Body of pancreas (tissue), 4 donors: ENCODE results near the gene DCAKD. TPM values are rescaled to one million over a fixed set of nuclear protein-coding genes. Genes with fewer than 3 reads are reported as not detected.

Experiments used
- ATAC-seq: fragments of 150-250 bp; one replicate; pipeline ENCODE4 v1.9.1; 2016
- DNase-seq, 4 donors: peaks; one replicate each; pipeline ENCODE4 v3.0.0-alpha.2; 2019
- H3K27ac ChIP-seq, 4 donors: fragments of 200-600 bp; sonication (generic); 1 replicate in 3 of 4; 2 replicates in 1 of 4; pipeline versions ENCODE4 v1.5.1 to v1.6.1; 2016 to 2019; ENCODE audit warnings: mild to moderate bottlenecking in 1 of 4, mixed read lengths in 1 of 4, moderate library complexity in 1 of 4
- H3K27me3 ChIP-seq, 2 donors: fragments of 200-600 bp; sonication (generic); one replicate each; pipeline ENCODE4 v1.6.0; 2016; ENCODE audit warnings: mild to moderate bottlenecking in 1 of 2
- H3K36me3 ChIP-seq, 2 donors: fragments of 200-600 bp; sonication (generic); replicated peaks in 1 of 2; 2 replicates each; pipeline ENCODE4 v1.5.1; 2016; ENCODE audit warnings: low read depth in 2 of 2; ENCODE audit not compliant: insufficient read depth in 1 of 2
- H3K4me1 ChIP-seq: fragments of 200-600 bp; sonication (generic); one replicate; pipeline ENCODE4 v1.6.0; 2016
- H3K4me3 ChIP-seq, 2 donors: fragments of 200-600 bp; sonication (generic); 1 replicate in 1 of 2; 2 replicates in 1 of 2; pipeline ENCODE4 v1.5.1; 2016 to 2019
- H3K9me3 ChIP-seq, 3 donors: fragments of 200-600 bp; sonication (generic); 1 replicate in 2 of 3; 2 replicates in 1 of 3; pipeline ENCODE4 v1.5.1; 2016
- POLR2A ChIP-seq, 3 donors: fragments of 450-650 bp; IDR thresholded peaks; one replicate each; pipeline ENCODE4 v1.6.1; 2016; ENCODE audit warnings: antibody characterized with exemption in 3 of 3, mild to moderate bottlenecking in 2 of 3
- WGBS, 2 donors: methylation state at CpG; one replicate each; pipeline ENCODE4 v1.1.5; 2017; 5-methylcytosine and 5-hydroxymethylcytosine counted together
- intact Hi-C: fragments of 100-400 bp; cut with DNase I; formaldehyde crosslinking; loops from one replicate; pipeline ENCODE4 v1.15.1; 2023
- total RNA-seq, 2 donors: library from RNA; depleted of rRNA; stranded (reverse); fragments of >200 nt; gene quantifications; one replicate each; pipeline ENCODE4 v1.1.0, GENCODE V29; 2016
- TF ChIP-seq, protein P1 (sequence below), 7 experiments: fragments of 450-650 bp in 4 of 7; fragments of 200-600 bp in 3 of 7; sonication (generic) in 3 of 7; IDR thresholded peaks; one replicate each; pipeline ENCODE4 v1.5.1; 2016 to 2019; ENCODE audit warnings: antibody characterized with exemption in 7 of 7

DCAKD gene
- total RNA-seq, result 10 to 100 TPM; 19.8 to 20.8 TPM

- Histone ChIP-seq H3K9me3 (no peaks in the 10 kb centered on the region), H3K27me3 (no peaks in the 10 kb centered on the region), H3K36me3 (no peaks in the 10 kb centered on the region), H3K27ac (peak within 1 kb of the TSS; percentile 78 to 94 (median 84)), H3K4me3 (peak within 1 kb of the TSS; percentile 4 to 6), H3K4me1 (peaks cover 25% of the 10 kb centered on the region)
- DNase-seq (peak; percentile 92 to 96 (median 96)), ATAC-seq (peak; percentile 99)
- TF ChIP-seq, protein P1, sequence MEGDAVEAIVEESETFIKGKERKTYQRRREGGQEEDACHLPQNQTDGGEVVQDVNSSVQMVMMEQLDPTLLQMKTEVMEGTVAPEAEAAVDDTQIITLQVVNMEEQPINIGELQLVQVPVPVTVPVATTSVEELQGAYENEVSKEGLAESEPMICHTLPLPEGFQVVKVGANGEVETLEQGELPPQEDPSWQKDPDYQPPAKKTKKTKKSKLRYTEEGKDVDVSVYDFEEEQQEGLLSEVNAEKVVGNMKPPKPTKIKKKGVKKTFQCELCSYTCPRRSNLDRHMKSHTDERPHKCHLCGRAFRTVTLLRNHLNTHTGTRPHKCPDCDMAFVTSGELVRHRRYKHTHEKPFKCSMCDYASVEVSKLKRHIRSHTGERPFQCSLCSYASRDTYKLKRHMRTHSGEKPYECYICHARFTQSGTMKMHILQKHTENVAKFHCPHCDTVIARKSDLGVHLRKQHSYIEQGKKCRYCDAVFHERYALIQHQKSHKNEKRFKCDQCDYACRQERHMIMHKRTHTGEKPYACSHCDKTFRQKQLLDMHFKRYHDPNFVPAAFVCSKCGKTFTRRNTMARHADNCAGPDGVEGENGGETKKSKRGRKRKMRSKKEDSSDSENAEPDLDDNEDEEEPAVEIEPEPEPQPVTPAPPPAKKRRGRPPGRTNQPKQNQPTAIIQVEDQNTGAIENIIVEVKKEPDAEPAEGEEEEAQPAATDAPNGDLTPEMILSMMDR (IDR thresholded peaks at IDR 0.05), result peak in 2 of 7 experiments; percentile 47 to 48
- TF ChIP-seq POLR2A (IDR thresholded peaks at IDR 0.05), result peak; percentile 69 to 76 (median 72)
- intact Hi-C loops, result no loop called here
- 0 to 1% methylated on average over 5 to 43 of the region's 56 CpGs for WGBS, 2 donors
These were observed at the start of gene DCAKD for GRCh38 chr17:45051060-45051719. Gene DCAKD (minus strand): TSS chr17:45051632. CDS start chr17:45034885, 16,747 bp downstream.

DNA sequence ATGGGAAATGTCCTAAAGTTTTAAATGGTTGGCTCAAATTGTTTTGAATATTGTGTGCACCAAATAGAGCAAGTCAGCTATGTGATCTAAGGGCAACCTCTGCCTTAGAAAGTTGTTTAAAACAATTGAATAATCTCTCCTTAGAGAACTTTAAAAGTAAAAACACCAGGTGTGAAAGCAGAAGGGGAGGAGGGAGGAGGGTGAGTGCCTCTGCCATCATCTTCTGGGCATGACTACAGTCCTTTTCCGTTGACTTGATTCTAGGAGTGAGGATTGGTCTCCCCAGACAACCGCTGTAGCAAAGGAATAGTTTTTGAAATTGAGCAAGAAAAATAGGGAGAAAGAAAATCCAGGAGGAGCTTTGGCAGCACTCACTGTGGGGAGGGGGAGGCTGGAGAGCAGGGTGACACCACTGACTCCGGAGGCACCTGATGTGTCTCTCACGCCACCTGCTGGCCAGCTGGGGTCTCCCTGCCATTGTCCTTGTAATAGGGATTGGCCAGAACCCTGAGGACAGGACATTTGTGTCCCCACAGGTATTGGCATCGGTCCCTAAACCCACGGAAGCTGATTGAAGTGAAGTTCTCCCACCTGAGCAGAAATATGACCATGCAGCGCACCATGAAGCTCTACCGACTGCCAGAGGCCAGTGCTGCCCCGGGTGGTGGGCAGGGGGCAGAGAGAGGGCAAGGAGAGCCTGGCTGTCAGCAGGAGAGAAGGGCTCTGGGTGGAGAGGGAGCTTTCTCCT lies 47.6 kb upstream of the DCAKD start:
- intact Hi-C loops, result no loop called here
- Histone ChIP-seq H3K9me3 (no peaks in the 10 kb centered on the region), H3K27ac (no peak overlapping the region), H3K27me3 (no peaks in the 10 kb centered on the region), H3K4me1 (no peaks in the 10 kb centered on the region), H3K4me3 (no peak overlapping the region), H3K36me3 (peaks cover 33 to 56% of the 10 kb centered on the region in 2 donors)
- 35 to 61% methylated on average over 9 of the region's 9 CpGs for WGBS, 2 donors
- peak; percentile 82 to 89 (median 88) for DNase-seq
- peak; percentile 89 for ATAC-seq
- TF ChIP-seq, protein P1 (IDR thresholded peaks at IDR 0.05), result peak; percentile 67 to 87 (median 81)
- TF ChIP-seq POLR2A (IDR thresholded peaks at IDR 0.05), result no peak

GRCh38 chr17:45098081-45098868 lies 46.8 kb upstream of the DCAKD start:
- DNase-seq, result no peak
- WGBS, 2 donors, result 85 to 86% methylated on average over 10 to 13 of the region's 13 CpGs
- intact Hi-C loops, result no loop called here
- Histone ChIP-seq H3K36me3 (peaks cover 25 to 48% of the 10 kb centered on the region in 2 donors), H3K27me3 (no peaks in the 10 kb centered on the region), H3K4me3 (no peak overlapping the region), H3K27ac (no peak overlapping the region), H3K4me1 (peaks cover 6% of the 10 kb centered on the region), H3K9me3 (no peaks in the 10 kb centered on the region)
- TF ChIP-seq, protein P1 (IDR thresholded peaks at IDR 0.05), result no peak
- TF ChIP-seq POLR2A (IDR thresholded peaks at IDR 0.05), result no peak
- ATAC-seq, result no peak

- H3K27me3 ChIP-seq, result no peaks in the 10 kb centered on the region
- no peak for ATAC-seq
- intact Hi-C loops, result no loop called here
- 82 to 95% methylated on average over 8 to 11 of the region's 11 CpGs for WGBS, 2 donors
- no peaks in the 10 kb centered on the region for H3K9me3 ChIP-seq
- no peak for DNase-seq
- H3K4me1 ChIP-seq, result peaks cover 13% of the 10 kb centered on the region
- TF ChIP-seq, protein P1 (IDR thresholded peaks at IDR 0.05), result no peak
- TF ChIP-seq POLR2A (IDR thresholded peaks at IDR 0.05), result no peak
- no peak overlapping the region for H3K4me3 ChIP-seq
- H3K36me3 ChIP-seq, result peaks cover 20 to 35% of the 10 kb centered on the region in 2 donors
- no peak overlapping the region for H3K27ac ChIP-seq
These were observed 45.5 kb upstream of the DCAKD start for GRCh38 chr17:45096926-45097325.
